Testis (tissue), 3 donors: ENCODE data around the gene INTS6. TPM values are rescaled to one million over a fixed set of nuclear protein-coding genes. Genes with fewer than 3 reads are reported as not detected.

Experiments used
- DNase-seq: peaks from one replicate; pipeline ENCODE4 v3.0.0-alpha.2; 2019
- H3K27ac ChIP-seq, 2 donors: fragments of 200-600 bp; sonication (generic); one replicate each; pipeline ENCODE4 v1.5.1; 2019
- H3K27me3 ChIP-seq: fragments of 200-600 bp; sonication (generic); one replicate; pipeline ENCODE4 v1.5.1; 2019
- H3K36me3 ChIP-seq: fragments of 200-600 bp; sonication (generic); one replicate; pipeline ENCODE4 v1.5.1; 2017; ENCODE audit warnings: low read depth; ENCODE audit errors: missing control alignments
- H3K4me1 ChIP-seq: fragments of 200-600 bp; sonication (generic); one replicate; pipeline ENCODE4 v1.5.1; 2019
- H3K4me3 ChIP-seq, 2 donors: fragments of 200-600 bp; sonication (generic); one replicate each; pipeline ENCODE4 v1.5.1; 2017 to 2019
- H3K9me3 ChIP-seq: fragments of 200-600 bp; sonication (generic); one replicate; pipeline ENCODE4 v1.5.1; 2017
- POLR2A ChIP-seq: fragments of 450-650 bp; IDR thresholded peaks from one replicate; pipeline ENCODE4 v1.6.1; 2017; ENCODE audit warnings: antibody characterized with exemption, mild to moderate bottlenecking, moderate library complexity
- WGBS, 2 donors: methylation state at CpG; one replicate each; pipeline ENCODE4 v1.1.5; 2018; 5-methylcytosine and 5-hydroxymethylcytosine counted together
- intact Hi-C: fragments of 100-400 bp; cut with DNase I; formaldehyde crosslinking; loops from one replicate; pipeline ENCODE4 v1.15.1; 2023; ENCODE audit warnings: low total_unique reads
- polyA plus RNA-seq: library from polyadenylated mRNA; stranded (reverse); fragments of 350-450 nt; fragmentation: Illumina TruSeq; extraction: RNeasy Lipid Tissue Mini Kit (QIAGEN cat#74804); gene quantifications from one replicate; pipeline ENCODE4 v1.2.3, GENCODE V29; 2014; ENCODE audit warnings: low read depth, low replicate concordance; ENCODE audit not compliant: insufficient read depth
- total RNA-seq, 2 donors: library from RNA; depleted of rRNA; stranded (reverse); fragments of >200 nt; gene quantifications; one replicate each; pipeline ENCODE4 v1.2.3, GENCODE V29; 2016
- TF ChIP-seq, protein P1 (sequence below), 3 experiments: fragments of 450-650 bp in 2 of 3; fragments of 200-600 bp in 1 of 3; sonication (generic) in 1 of 3; IDR thresholded peaks; one replicate each; pipeline ENCODE4 v1.5.1; 2016 to 2019; ENCODE audit warnings: antibody characterized with exemption in 3 of 3, mild to moderate bottlenecking in 2 of 3, moderate library complexity in 1 of 3

The INTS6 gene
- total and polyA plus RNA-seq, 3 donors from 2014 or later, result 97.6 to 132 (median 130) TPM

DNA sequence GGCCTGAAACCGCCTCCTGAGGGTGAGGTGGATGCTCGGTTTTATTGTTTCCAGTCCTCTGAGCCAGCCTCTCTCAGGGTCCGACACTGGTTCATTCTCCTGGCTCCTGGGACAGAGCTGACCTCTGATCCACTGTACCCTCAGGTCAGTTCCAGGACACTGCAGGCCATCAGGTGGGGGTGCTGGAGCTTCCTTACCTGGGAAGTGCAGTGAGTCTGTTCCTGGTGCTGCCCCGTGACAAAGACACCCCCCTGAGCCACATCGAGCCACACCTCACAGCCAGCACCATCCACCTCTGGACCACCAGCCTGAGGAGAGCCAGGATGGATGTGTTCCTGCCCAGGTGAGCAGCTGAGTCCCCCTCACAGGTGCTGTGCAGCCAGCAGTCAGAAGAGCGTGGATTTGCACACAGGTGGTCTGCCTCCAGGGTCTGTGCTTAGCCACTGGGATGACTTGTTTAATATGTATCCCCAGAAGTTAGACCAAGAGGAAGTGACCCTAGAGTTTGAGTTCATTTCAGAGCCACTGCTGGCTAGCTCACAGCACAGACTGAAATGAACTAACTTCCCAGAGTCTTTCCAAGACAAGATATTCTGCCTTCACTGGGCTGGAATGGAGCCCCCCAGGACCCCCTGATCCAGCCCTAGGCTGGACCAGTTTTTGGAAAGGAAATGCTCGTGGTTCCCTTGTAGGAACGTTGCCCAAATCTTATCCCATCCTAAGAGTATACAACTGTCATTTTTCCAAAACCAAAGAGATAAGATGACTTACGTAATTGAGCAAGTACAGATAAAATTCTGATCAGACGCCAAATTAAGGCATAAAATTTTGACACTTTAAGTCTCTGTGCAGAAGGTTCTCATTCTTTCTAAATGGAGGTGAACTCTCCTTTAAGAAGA lies 104.5 kb downstream of the INTS6 start:
- DNase-seq, result no peak
- no peaks in the 10 kb centered on the region for H3K36me3 ChIP-seq
- TF ChIP-seq, protein P1, sequence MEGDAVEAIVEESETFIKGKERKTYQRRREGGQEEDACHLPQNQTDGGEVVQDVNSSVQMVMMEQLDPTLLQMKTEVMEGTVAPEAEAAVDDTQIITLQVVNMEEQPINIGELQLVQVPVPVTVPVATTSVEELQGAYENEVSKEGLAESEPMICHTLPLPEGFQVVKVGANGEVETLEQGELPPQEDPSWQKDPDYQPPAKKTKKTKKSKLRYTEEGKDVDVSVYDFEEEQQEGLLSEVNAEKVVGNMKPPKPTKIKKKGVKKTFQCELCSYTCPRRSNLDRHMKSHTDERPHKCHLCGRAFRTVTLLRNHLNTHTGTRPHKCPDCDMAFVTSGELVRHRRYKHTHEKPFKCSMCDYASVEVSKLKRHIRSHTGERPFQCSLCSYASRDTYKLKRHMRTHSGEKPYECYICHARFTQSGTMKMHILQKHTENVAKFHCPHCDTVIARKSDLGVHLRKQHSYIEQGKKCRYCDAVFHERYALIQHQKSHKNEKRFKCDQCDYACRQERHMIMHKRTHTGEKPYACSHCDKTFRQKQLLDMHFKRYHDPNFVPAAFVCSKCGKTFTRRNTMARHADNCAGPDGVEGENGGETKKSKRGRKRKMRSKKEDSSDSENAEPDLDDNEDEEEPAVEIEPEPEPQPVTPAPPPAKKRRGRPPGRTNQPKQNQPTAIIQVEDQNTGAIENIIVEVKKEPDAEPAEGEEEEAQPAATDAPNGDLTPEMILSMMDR (IDR thresholded peaks at IDR 0.05), result no peak
- TF ChIP-seq POLR2A, result no peak
- H3K4me3 ChIP-seq, result no peak overlapping the region
- H3K27me3 ChIP-seq, result no peaks in the 10 kb centered on the region
- H3K9me3 ChIP-seq, result no peaks in the 10 kb centered on the region
- WGBS, 2 donors, result 80 to 81% methylated on average over 10 of the region's 10 CpGs
- H3K27ac ChIP-seq, result no peak overlapping the region
- H3K4me1 ChIP-seq, result no peaks in the 10 kb centered on the region
- intact Hi-C loops, result no loop called here

DNA sequence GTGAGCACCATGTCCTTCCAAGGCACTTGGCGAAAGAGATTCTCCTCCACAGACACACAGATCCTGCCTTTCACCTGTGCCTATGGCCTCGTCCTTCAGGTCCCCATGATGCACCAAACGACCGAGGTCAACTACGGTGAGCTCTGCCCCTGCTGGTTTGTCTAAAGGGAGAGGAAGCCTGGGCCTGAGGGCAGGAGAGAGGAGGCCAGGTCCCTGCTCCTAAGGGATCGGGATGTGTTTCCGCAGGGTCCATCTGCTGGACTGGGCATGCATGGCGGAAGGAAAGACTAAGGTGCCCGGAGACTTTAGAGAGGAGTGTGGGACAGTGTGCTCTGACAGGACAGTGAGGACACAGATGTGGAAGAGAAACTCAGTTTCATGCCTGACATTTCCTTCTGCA lies 105.7 kb downstream of the INTS6 start:
- no peaks in the 10 kb centered on the region for H3K9me3 ChIP-seq
- H3K36me3 ChIP-seq, result no peaks in the 10 kb centered on the region
- no peaks in the 10 kb centered on the region for H3K27me3 ChIP-seq
- no peak for TF ChIP-seq POLR2A
- TF ChIP-seq, protein P1 (IDR thresholded peaks at IDR 0.05), result no peak
- H3K27ac ChIP-seq, result no peak overlapping the region
- 93 to 94% methylated on average over 9 of the region's 9 CpGs for WGBS, 2 donors
- no peaks in the 10 kb centered on the region for H3K4me1 ChIP-seq
- H3K4me3 ChIP-seq, result no peak overlapping the region
- intact Hi-C loops, result no loop called here
- no peak for DNase-seq

DNA sequence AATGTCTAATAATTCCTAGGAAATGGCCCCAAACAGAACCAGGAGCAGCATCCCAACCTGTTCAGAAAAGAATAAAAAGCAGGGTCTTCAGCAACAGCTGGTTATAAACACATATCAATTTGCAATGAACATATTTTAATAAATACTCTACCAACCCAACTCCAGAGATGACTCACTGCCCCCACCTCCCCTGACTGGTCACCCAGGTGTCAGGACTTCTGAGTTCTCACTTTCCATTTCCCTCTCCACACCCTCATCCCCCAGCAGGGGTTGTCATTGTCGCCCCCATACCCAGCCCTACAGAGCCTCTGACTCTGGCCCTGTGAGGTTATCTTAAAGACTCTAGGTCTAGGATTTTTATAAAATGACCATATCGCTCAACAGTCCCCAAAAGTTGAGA lies 106.4 kb downstream of the INTS6 start:
- H3K36me3 ChIP-seq, result no peaks in the 10 kb centered on the region
- no peak for DNase-seq
- no peak for TF ChIP-seq POLR2A
- TF ChIP-seq, protein P1 (IDR thresholded peaks at IDR 0.05), result no peak
- H3K4me1 ChIP-seq, result no peaks in the 10 kb centered on the region
- no peak overlapping the region for H3K4me3 ChIP-seq
- WGBS, 2 donors, result 77 to 85% methylated on average over 2 of the region's 2 CpGs
- intact Hi-C loops, result no loop called here
- H3K27me3 ChIP-seq, result no peaks in the 10 kb centered on the region
- H3K27ac ChIP-seq, result no peak overlapping the region
- H3K9me3 ChIP-seq, result no peaks in the 10 kb centered on the region

DNA sequence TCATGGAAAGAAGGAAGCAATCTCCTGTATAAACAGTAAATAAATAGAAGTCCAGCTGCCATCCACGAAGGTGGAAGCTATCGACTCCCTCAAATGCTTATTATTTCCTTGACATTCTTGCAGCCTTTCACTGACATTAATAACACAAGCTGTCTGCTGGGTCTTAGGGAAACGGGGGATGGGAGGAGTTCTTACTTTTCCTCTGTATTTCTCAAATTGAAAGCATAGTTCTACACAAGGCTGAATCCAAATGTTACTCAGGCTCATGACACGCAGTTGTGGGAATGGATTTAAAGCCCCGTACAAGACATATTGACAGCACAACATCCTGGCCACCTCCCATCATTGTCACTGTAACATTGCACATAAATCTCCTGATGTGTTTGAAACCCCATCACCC lies 109.4 kb downstream of the INTS6 start:
- intact Hi-C loops, result no loop called here

More for the DNA sequence above, 109.4 kb downstream of the INTS6 start:
- Histone ChIP-seq H3K36me3 (no peaks in the 10 kb centered on the region), H3K27me3 (no peaks in the 10 kb centered on the region), H3K4me3 (no peak overlapping the region), H3K9me3 (no peaks in the 10 kb centered on the region), H3K4me1 (no peaks in the 10 kb centered on the region), H3K27ac (no peak overlapping the region)
- no peak for DNase-seq
- 65 to 76% methylated on average over 5 of the region's 5 CpGs for WGBS, 2 donors
- TF ChIP-seq, protein P1 (IDR thresholded peaks at IDR 0.05), result no peak
- no peak for TF ChIP-seq POLR2A
